WTC11 (cell line): Measurements from ENCODE around the gene MYO7B. TPM values are rescaled to one million over a fixed set of nuclear protein-coding genes. Genes with fewer than 3 reads are reported as not detected.

Source experiments
- ATAC-seq: fragments of 200-7000 bp; cut with Tn5 transposase; 2 replicates; pipeline ENCODE4 v1.10.0; 2021; ENCODE audit warnings: mild to moderate bottlenecking, moderate library complexity
- CTCF ChIA-PET: fragments of 300-600 bp; sonication (Branson Sonifier 250); formaldehyde crosslinking; loops from one replicate; lab custom pipeline; 2021; ENCODE audit warnings: antibody characterized with exemption; lab: Charles Lee
- POLR2A ChIA-PET: fragments of 350-600 bp; sonication (Branson Sonifier 250); formaldehyde crosslinking; loops from one replicate; lab custom pipeline; 2021; ENCODE audit warnings: antibody characterized with exemption; lab: Charles Lee
- DNase-seq: peaks from one replicate; pipeline ENCODE4 v3.0.0; 2021; ENCODE audit warnings: low spot score
- H3K27ac Mint-ChIP-seq: 2 replicates; pipeline ENCODE4 v1.8.0; 2021; ENCODE audit warnings: mixed read lengths
- H3K27me3 Mint-ChIP-seq: 2 replicates; pipeline ENCODE4 v1.8.0; 2021; ENCODE audit warnings: low read depth, mild to moderate bottlenecking, moderate library complexity, mixed read lengths
- H3K36me3 Mint-ChIP-seq: 2 replicates; pipeline ENCODE4 v1.8.0; 2021; ENCODE audit warnings: mixed read lengths
- H3K4me1 Mint-ChIP-seq: 2 replicates; pipeline ENCODE4 v1.8.0; 2022; ENCODE audit warnings: mixed read lengths
- H3K4me3 Mint-ChIP-seq: 2 replicates; pipeline ENCODE4 v1.8.0; 2021; ENCODE audit warnings: mild to moderate bottlenecking, moderate library complexity, mixed read lengths
- H3K9me3 Mint-ChIP-seq: 2 replicates; pipeline ENCODE4 v1.8.0; 2021; ENCODE audit warnings: mixed read lengths
- ARID4B ChIP-seq: sonication (generic); formaldehyde crosslinking; IDR thresholded peaks from 2 replicates; pipeline ENCODE4 v1.8.0; 2023; ENCODE audit warnings: missing genetic modification reagents, mild to moderate bottlenecking, borderline replicate concordance
- E2F1 ChIP-seq: sonication (generic); formaldehyde crosslinking; IDR thresholded peaks from 2 replicates; pipeline ENCODE4 v1.8.0; 2022; ENCODE audit warnings: mild to moderate bottlenecking, missing genetic modification reagents
- ESRRA ChIP-seq: sonication (generic); formaldehyde crosslinking; IDR thresholded peaks from 2 replicates; pipeline ENCODE4 v1.8.1; 2022; ENCODE audit warnings: mild to moderate bottlenecking, missing genetic modification reagents, borderline replicate concordance
- NFATC4 ChIP-seq: fragments of 250-450 bp; sonication (Bioruptor Pico); IDR thresholded peaks from 2 replicates; pipeline ENCODE4 v1.9.0; 2021; ENCODE audit warnings: mild to moderate bottlenecking
- NFE2L1 ChIP-seq: sonication (generic); formaldehyde crosslinking; IDR thresholded peaks from 2 replicates; pipeline ENCODE4 v1.8.1; 2023; ENCODE audit warnings: missing genetic modification reagents
- RORB ChIP-seq: fragments of 250-450 bp; sonication (Bioruptor Pico); IDR thresholded peaks from 2 replicates; pipeline ENCODE4 v1.9.0; 2021; ENCODE audit warnings: mild to moderate bottlenecking
- SOX15 ChIP-seq: fragments of 250-450 bp; sonication (Bioruptor Pico); IDR thresholded peaks from 2 replicates; pipeline ENCODE4 v1.9.0; 2021; ENCODE audit warnings: mild to moderate bottlenecking
- TEAD4 ChIP-seq: sonication (generic); formaldehyde crosslinking; IDR thresholded peaks from 2 replicates; pipeline ENCODE4 v1.8.0; 2022; ENCODE audit warnings: mild to moderate bottlenecking, missing genetic modification reagents
- USF1 ChIP-seq: sonication (generic); formaldehyde crosslinking; IDR thresholded peaks from 2 replicates; pipeline ENCODE4 v1.8.0; 2022; ENCODE audit warnings: mild to moderate bottlenecking, missing genetic modification reagents
- USF2 ChIP-seq: sonication (generic); formaldehyde crosslinking; IDR thresholded peaks from 2 replicates; pipeline ENCODE4 v1.8.1; 2023; ENCODE audit warnings: mild to moderate bottlenecking, missing genetic modification reagents, moderate library complexity
- ZNF121 ChIP-seq: sonication (generic); formaldehyde crosslinking; IDR thresholded peaks from 2 replicates; pipeline ENCODE4 v1.8.0; 2023; ENCODE audit warnings: missing genetic modification reagents
- ZNF396 ChIP-seq: fragments of 250-450 bp; sonication (Bioruptor Pico); IDR thresholded peaks from 2 replicates; pipeline ENCODE4 v1.8.0; 2021; ENCODE audit warnings: mild to moderate bottlenecking, moderate library complexity, borderline replicate concordance
- ZNF416 ChIP-seq: fragments of 250-450 bp; sonication (Bioruptor Pico); IDR thresholded peaks from 2 replicates; pipeline ENCODE4 v1.9.0; 2021; ENCODE audit warnings: mild to moderate bottlenecking, inconsistent platforms
- ZNF423 ChIP-seq: fragments of 250-450 bp; sonication (Bioruptor Pico); IDR thresholded peaks from 2 replicates; pipeline ENCODE4 v2.1.2; 2022; ENCODE audit warnings: mild to moderate bottlenecking, moderate library complexity
- ZNF671 ChIP-seq: fragments of 250-450 bp; sonication (Bioruptor Pico); IDR thresholded peaks from 2 replicates; pipeline ENCODE4 v1.8.0; 2021; ENCODE audit warnings: mild to moderate bottlenecking
- total RNA-seq: library from RNA; stranded (reverse); gene quantifications from 3 replicates; pipeline ENCODE4 v1.2.3, GENCODE V29; 2021
- TF ChIP-seq, protein P1 (sequence below): sonication (generic); formaldehyde crosslinking; IDR thresholded peaks from 2 replicates; pipeline ENCODE4 v1.8.1; 2023; ENCODE audit warnings: mild to moderate bottlenecking, missing genetic modification reagents
- TF ChIP-seq, protein P2 (sequence below): sonication (generic); formaldehyde crosslinking; IDR thresholded peaks from 2 replicates; pipeline ENCODE4 v1.8.1; 2022; ENCODE audit warnings: missing genetic modification reagents, borderline replicate concordance
- TF ChIP-seq, protein P3 (sequence below): sonication (generic); formaldehyde crosslinking; IDR thresholded peaks from 2 replicates; pipeline ENCODE4 v1.8.1; 2022; ENCODE audit warnings: mild to moderate bottlenecking, moderate library complexity, missing genetic modification reagents
- TF ChIP-seq, protein P4 (sequence below): fragments of 250-450 bp; sonication (Bioruptor Pico); IDR thresholded peaks from 2 replicates; pipeline ENCODE4 v1.9.0; 2021; ENCODE audit warnings: moderate library complexity, mild to moderate bottlenecking, inconsistent platforms, borderline replicate concordance

Gene MYO7B
- total RNA-seq, 1 experiment from 2014 or later: not detected

DNA sequence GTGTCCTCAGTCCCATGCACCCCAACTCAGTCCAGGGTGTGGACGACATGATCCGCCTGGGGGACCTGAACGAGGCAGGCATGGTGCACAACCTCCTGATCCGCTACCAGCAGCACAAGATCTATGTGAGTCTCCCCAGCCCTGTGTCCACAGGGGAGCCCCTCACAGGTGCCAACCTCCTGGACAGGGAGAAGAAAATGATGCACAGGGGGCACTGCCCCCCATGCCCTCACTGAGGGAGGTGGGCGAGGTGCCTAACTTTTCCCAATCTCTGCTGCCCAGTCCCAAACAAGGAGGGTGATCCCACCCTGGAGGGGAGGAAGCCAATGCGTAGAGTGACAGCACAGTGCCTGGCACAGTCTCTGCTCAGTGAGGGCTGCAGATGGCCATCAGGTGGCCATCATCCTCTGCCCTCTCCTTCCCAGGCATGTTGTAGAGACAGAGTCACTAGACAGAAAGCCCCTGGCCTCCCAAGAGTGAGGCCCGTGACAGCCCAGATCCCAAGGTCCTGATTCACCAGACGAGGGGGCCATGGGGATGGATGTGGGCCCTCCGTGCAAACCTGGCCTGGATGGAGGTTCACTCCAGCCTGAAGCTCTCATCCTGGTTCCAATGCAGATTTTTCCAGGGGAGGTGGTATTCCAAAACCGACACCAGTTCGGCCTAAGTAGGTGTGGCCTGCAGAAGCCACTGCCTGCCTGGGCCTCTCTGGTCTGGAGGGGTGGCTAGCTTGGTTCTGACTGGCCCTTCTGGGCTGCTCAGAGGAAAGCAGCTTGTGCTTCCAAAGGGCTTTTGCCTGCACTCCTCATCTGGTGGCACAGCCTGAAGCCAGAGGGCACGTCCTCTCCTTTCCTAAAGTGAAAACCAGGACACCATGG, 30.0 kb downstream of the MYO7B start:
- ATAC-seq (no peak), DNase-seq (no peak)
- ChIA-PET POLR2A (no interaction called here), CTCF (interaction anchor here (1.4 kb wide), 1 partner anchor 75 kb away, joined by 4 read pairs; no protein-coding TSS in a partner anchor)
- Mint-ChIP-seq H3K4me3 (no peak overlapping the region), H3K27ac (no peak overlapping the region), H3K4me1 (peaks cover 8% of the 10 kb centered on the region), H3K9me3 (0 out of 2 replicates have a peak, but pooled peaks cover 4% of the 10 kb centered on the region), H3K36me3 (no peaks in the 10 kb centered on the region), H3K27me3 (no peaks in the 10 kb centered on the region)
- TF ChIP-seq USF2 (CRISPR knock-in tag): no peak
- TF ChIP-seq, protein P1, sequence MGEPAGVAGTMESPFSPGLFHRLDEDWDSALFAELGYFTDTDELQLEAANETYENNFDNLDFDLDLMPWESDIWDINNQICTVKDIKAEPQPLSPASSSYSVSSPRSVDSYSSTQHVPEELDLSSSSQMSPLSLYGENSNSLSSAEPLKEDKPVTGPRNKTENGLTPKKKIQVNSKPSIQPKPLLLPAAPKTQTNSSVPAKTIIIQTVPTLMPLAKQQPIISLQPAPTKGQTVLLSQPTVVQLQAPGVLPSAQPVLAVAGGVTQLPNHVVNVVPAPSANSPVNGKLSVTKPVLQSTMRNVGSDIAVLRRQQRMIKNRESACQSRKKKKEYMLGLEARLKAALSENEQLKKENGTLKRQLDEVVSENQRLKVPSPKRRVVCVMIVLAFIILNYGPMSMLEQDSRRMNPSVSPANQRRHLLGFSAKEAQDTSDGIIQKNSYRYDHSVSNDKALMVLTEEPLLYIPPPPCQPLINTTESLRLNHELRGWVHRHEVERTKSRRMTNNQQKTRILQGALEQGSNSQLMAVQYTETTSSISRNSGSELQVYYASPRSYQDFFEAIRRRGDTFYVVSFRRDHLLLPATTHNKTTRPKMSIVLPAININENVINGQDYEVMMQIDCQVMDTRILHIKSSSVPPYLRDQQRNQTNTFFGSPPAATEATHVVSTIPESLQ (CRISPR knock-in tag): no peak
- no peak for TF ChIP-seq NFATC4 (CRISPR knock-in tag)
- TF ChIP-seq NFE2L1 (CRISPR knock-in tag): no peak
- no peak for TF ChIP-seq ZNF671 (CRISPR knock-in tag)
- TF ChIP-seq E2F1 (CRISPR knock-in tag): no peak
- TF ChIP-seq ESRRA: no peak
- no peak for TF ChIP-seq ARID4B (CRISPR knock-in tag)
- TF ChIP-seq ZNF423 (CRISPR knock-in tag): no peak
- no peak for TF ChIP-seq TEAD4 (CRISPR knock-in tag)

DNA sequence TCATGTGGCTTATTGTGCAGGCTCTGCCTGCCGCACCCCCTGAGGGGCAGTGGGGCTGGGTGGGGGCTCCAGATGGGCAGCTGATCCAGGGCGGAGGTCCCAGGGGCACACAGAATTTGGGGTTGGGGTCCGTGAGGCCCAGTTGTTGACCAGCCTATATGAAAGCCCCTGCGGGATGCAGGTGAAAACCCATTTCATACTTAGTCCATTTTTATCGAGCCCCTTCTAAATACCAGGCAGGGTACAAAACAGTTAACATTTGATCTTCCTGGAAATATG, 30.6 kb downstream of the MYO7B start:
- Mint-ChIP-seq H3K36me3 (no peaks in the 10 kb centered on the region), H3K27ac (no peak overlapping the region), H3K4me1 (peaks cover 6% of the 10 kb centered on the region), H3K9me3 (0 out of 2 replicates have a peak, but pooled peaks cover 4% of the 10 kb centered on the region), H3K4me3 (no peak overlapping the region), H3K27me3 (no peaks in the 10 kb centered on the region)
- POLR2A ChIA-PET: no interaction called here
- ATAC-seq: no peak
- no peak for DNase-seq
- CTCF ChIA-PET: interaction anchor here (0.9 to 3.0 kb wide), 4 partner anchors 11 to 84 kb away, joined by 4 to 25 read pairs (median 4); no protein-coding TSS in a partner anchor
- TF ChIP-seq, protein P2, sequence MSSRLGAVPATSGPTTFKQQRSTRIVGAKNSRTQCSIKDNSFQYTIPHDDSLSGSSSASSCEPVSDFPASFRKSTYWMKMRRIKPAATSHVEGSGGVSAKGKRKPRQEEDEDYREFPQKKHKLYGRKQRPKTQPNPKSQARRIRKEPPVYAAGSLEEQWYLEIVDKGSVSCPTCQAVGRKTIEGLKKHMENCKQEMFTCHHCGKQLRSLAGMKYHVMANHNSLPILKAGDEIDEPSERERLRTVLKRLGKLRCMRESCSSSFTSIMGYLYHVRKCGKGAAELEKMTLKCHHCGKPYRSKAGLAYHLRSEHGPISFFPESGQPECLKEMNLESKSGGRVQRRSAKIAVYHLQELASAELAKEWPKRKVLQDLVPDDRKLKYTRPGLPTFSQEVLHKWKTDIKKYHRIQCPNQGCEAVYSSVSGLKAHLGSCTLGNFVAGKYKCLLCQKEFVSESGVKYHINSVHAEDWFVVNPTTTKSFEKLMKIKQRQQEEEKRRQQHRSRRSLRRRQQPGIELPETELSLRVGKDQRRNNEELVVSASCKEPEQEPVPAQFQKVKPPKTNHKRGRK (CRISPR knock-in tag): no peak
- TF ChIP-seq SOX15 (CRISPR knock-in tag) (no peak), RORB (CRISPR knock-in tag) (no peak), ZNF396 (CRISPR knock-in tag) (no peak), USF1 (CRISPR knock-in tag) (no peak), ZNF416 (no peak), ZNF121 (CRISPR knock-in tag) (no peak)
- TF ChIP-seq, protein P3, sequence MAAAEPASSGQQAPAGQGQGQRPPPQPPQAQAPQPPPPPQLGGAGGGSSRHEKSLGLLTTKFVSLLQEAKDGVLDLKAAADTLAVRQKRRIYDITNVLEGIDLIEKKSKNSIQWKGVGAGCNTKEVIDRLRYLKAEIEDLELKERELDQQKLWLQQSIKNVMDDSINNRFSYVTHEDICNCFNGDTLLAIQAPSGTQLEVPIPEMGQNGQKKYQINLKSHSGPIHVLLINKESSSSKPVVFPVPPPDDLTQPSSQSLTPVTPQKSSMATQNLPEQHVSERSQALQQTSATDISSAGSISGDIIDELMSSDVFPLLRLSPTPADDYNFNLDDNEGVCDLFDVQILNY (CRISPR knock-in tag): no peak
- TF ChIP-seq, protein P1 (CRISPR knock-in tag): no peak
- TF ChIP-seq, protein P4, sequence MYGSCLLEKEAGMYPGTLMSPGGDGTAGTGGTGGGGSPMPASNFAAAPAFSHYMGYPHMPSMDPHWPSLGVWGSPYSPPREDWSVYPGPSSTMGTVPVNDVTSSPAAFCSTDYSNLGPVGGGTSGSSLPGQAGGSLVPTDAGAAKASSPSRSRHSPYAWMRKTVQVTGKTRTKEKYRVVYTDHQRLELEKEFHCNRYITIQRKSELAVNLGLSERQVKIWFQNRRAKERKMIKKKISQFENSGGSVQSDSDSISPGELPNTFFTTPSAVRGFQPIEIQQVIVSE (CRISPR knock-in tag): no peak
